ENCODE data around the gene KY.

KY gene

GRCh38 chr3:134667406-134667805 is 16.6 kb upstream of the KY start:
- no peak for DNase-seq

DNA sequence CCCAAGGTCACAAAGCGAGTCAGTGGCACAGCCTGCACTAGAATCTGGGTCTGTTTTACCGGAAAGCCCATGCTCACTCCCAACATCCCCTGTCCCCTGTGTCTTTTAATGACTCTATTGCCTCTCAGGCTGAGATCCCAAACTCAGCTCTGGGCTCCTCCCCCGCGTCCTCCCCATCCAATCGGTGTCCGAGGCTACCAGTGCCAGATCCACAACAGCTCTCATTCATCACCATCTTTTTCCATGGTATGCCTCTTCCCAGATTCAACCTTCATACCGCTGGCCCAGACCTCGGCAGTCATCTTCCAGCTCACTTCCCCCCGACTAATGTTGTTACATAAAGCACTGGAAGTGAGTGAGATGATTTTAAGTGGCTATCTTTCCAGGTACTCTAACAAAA is 16.1 kb upstream of the KY start:
- DNase-seq, result no peak

- no peak for DNase-seq
Observed at GRCh38 chr3:134666466-134666865, 15.6 kb upstream of the KY start.

DNA sequence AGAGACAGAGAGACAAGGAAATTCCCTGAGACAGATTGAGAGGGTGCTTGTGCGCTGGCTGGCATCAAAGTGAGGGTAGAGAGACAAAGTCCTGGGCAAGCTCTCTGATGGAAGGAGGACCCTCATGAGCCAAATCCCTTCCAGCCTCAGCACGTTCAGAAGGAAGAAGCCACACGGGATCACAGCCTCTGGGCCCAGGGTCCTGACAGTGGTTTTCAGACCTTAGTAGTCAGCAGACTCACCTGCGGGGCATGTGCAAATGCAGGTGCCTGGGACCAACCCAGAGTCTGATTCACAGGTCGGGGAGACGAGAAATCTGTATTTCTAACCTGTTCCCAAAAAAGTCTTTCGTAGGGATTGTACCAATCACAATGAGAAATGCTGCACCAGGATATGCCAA is 15.2 kb upstream of the KY start:
- no peak for DNase-seq

DNA sequence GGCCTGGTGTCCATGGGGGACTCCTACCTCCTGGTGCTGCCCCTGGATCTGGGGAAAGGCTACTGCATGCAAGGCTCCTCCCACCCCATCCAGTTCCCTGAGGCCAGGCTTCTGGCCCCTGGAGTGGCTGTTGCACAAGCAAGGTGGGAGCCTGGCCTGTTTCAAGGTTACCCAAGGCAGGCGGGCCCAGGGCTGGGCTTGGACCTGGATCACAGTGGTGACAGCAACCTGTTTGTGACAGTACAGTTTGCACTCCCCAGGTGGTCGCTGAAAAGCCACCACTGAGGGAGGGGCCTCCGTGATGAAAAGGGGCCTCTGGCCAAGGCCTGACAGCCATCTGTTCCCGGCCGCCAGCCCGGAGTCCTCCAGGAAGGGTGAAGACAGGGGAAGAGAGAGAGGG is 14.4 kb upstream of the KY start:
- DNase-seq, result no peak

DNA sequence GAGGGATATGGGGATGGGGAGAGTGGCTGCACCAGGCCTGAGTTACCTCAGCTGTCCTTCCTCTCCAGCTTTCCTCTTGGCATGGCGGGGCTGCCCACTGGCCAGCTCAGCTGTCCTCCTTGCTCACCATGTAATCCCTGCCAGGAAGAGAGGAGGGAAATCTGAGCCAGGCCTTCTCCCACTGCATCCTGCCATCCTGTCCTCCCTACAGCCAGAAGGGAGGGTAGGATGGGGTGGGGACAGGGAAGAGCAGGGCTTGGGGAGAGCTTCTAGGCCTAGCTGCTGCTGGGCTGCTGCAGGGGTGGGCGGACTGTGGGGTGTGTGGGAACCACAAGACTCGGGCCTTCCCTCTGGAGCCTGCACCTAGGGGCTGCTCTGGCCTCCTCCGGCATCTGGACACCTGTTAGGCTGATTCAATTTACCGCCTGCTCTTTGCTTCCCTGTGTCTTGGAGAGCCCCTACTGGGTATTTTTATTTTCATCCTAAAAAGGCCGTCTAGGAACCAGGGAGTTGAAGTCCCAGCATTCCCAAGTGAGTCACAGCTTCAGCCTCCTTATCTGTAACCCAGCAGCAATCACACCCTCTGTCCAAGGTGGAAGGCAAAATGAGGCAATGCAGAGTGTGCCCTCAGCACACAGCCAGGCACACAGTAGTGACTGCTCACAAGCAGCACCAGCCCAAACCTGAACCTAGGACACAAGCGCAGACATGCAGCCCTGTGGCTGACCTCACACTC is 13.1 kb upstream of the KY start:
- no peak for DNase-seq

DNA sequence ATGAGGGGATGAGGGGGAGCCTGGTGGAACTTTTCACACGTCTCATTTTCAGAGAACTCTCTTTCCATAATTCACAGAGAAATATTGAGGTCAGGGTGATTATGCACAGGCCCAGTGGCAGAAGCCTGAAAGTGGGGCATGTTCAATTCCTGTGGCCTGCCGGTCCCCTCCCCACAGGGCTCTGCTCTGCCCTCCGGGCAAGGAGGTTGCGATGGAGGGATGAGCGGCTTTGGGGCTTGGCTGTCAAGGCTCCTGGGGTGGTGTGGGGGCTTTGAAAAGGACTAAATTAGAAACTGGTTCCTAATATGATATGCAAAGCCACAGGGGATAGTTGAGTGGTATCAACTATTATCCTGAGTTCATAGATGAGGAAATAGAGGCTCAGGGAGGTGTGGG is 9.2 kb upstream of the KY start:
- DNase-seq, result no peak

- DNase-seq, result no peak
Observed at GRCh38 chr3:134659391-134660045, 8.7 kb upstream of the KY start.

GRCh38 chr3:134658555-134658954 is 7.7 kb upstream of the KY start:
- DNase-seq, result no peak

DNA sequence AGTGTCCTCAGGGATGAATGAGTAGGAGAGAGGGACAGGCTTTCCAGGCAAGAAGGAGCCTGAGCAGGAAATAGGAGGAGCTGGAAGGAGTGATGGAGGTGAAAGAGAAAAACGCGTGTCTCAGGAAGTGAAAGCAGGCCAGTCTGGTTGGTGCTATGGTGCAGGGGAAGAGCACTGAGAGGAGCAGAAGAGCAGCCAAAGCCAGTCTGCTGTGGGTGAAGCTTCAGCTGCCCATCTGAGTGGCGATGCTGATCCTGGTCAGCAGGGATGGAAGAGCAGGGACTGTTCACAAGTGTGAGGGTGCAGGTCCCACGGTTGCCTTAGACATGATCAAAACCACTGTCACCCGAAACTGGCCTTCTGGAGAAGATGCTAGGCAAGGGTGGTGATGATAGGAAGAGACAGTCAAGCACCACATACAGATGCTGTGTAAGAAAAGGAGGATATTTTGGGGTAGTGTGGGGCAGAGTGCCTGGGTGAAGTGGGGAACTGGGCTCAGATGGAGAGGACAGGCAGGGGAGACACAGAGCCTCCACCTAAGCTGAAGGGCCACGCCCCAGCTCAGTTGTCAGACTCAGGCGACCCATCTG is 5.5 kb upstream of the KY start:
- DNase-seq, result no peak

DNA sequence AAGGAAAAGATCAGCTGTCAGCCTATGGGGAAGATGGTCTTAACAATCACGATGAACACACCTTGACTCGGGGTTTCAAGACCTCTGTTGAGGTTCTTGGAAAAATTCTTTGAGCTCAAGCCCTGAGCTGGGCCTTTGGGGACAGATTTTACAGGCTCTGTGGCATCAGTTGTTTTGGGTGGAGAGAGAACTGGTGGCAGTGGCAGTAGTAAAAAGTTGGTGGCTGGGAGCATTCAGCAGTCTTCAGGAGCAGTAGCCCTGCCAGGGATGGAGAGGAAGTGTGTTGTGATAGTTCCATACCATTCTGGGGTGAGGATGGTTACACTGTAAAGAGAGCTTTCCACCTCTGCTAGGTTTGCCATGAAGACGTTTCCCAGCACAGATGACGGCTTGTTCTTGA is 4.9 kb upstream of the KY start:
- no peak for DNase-seq

GRCh38 chr3:134654031-134654430 is 3.2 kb upstream of the KY start:
- no peak for DNase-seq

DNA sequence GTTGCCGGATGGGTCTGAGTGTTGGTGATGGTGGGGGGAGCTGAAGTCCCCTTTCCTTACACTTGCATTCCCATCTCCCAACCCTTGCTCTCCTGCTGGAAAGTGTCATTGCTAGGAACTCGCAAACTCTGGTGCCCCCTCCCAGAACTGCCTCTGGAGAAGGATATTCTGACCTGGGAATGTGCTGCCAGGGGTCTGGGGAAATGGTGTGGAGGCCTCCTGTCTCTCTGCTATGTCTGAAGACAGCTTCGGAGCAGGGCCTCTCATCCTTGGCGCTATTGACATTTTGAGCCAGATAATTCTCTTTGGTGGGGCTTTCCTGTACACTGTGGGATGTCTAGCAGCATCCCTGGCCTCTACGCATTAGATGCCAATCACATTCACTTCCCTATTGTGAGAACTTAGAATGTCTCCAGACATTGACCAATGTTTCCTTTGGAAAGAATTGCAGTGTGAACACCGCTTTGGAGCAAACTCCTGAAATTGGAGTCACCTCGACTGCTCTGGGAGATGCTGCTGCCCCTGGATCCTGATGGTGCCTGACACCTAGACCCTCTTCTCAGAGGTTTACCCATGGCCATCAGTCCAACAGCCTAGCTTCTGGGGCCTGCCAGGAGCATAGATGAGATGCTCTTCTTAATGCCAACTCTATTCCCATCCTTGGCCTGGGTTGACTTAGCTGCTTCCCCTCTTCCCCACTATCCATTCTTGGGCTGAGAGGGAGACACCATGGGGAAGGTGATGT is 2.2 kb upstream of the KY start:
- DNase-seq, result no peak

DNA sequence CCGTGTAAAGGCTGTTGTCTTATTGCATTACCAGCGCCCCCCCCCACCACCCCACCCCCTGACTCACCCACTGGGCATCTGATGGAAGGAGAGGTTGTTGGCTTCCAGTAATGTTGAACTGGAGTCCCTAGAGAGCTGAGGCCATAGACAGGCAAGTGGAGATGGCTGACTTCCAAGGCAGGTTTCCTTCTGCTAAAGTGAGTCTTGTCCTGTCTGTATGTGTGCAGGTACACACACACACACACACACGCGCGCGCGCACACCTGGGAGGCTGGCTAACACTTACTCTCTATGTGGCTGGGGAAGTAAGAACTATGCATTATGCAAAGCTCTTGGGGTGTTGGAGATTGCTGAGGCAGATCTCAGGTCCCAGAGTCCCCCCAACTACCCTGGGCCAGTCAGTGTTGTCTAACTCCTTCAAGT is 1.6 kb upstream of the KY start:
- DNase-seq, result peak; percentile 42

DNA sequence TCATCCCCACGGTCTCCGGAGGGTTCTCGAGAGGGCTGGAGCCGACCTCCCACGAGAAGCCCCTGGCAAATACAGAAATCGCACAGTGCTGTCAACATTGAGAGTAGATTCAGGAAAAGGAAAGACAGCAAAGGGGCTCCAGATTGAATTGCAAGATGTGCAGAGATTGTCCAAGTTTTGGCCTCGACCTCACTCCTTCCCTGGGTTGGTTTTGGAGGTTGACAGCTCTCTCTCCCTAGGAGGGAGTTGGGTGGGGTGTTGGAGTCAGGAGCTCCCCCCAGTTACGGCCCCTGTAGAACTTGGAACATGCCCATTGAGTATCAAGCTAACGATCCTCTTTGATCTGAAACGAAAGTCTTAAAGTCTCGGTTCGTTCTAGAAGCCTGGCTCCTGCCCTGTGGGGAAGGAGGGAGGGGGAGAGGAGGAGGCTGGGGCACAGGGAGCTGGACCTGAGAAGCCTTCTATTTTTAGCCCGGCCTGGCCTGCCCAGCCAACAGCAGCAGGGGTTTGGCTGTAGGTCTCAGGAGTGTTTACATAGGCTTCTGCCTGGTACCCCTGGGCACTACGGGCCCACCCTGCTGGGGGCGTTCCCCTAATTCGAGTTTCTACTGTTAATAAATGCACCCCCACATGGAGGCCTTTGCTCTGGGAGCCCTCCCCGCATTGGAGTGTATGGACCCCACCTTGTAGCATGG is 672 bp upstream of the KY start:
- no peak for DNase-seq

DNA sequence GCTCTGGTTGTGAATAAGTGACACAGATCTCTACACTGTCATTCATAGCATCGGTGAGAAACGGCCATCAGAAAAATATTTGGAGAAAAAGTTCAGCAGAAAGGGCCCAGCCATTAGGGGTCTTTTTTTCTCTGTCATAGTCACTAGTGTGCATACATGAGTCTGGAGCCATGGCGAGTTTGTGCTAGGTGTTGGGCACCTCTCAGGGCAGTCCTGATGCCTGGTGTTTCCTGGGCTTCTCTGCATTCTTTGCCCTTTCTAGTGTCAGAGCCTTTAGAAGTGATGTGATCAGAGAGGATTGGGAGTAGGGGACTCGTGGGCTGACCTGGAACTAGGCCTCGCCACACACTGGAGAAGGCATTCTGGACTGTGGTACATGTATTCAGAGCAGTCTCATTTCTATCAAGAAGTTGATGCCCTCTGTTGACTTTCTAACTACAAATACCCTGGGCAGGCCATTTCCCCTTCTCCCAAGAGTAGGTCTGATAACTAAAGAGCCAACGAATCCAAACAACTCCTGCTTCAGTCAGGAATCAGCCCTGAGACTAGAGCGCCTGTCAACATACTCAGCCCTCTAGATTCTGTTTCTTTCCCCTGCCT is 1.6 kb downstream of the KY start:
- DNase-seq, result no peak

GRCh38 chr3:134647902-134648760 is 2.7 kb downstream of the KY start:
- no peak for DNase-seq

- DNase-seq, result no peak
Observed at GRCh38 chr3:134646086-134646485, 4.7 kb downstream of the KY start.

DNA sequence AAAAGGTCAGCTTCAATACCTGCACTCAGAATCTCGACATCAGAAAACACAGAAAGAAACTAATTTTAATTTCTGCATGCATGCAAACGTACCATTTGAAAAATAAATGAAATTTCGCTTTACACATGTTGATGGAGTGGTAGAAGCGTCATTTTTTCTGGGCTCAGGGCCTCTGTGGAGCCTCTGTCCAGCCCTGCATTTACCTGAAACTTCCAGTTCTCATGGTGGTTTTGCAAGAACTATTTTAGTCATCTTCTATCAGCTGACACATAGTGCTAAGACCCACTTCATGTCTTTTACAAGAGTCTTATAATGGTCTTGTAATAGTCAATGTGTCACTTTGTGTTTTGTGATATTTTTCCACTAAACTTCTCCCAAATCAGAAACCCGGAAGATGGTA is 5.3 kb downstream of the KY start:
- DNase-seq, result no peak

DNA sequence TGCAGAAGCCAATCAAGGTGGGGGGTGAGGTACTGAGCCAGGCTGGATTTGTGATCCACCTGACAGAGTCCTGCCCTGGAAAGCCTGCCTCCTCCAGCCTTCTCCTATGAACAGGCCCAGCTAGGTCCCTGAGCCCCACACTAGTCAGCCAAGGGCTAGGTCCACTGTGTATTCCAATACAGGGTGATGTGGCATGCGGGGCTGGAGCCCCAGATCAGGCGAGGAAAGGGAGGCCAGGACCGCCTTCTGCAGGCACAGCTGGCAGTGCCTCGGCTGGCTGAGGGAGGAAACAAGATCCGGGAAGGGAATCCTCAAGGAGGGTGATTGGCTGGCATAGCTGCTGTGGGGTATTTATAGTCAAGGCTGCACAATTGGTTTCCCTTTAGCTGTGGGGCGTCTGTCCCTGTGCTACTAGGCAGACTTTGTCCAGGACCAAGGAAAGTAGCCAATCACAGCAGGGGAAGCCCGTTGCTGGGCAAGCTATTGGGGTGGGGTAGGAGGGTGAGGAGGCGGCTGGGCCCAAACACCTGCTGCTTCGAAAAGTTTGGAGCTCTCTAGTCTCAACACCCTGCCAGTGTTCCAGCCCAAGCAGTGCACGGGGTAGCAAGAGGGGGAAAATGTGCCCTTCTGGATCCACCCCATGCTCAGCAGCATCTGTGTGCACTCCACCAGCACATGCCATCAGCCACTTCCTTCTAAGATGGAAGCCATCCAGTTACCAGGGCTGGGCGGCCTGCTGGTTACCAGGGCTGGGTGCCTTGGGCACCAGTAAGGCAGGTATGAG is 5.9 kb downstream of the KY start:
- no peak for DNase-seq

DNA sequence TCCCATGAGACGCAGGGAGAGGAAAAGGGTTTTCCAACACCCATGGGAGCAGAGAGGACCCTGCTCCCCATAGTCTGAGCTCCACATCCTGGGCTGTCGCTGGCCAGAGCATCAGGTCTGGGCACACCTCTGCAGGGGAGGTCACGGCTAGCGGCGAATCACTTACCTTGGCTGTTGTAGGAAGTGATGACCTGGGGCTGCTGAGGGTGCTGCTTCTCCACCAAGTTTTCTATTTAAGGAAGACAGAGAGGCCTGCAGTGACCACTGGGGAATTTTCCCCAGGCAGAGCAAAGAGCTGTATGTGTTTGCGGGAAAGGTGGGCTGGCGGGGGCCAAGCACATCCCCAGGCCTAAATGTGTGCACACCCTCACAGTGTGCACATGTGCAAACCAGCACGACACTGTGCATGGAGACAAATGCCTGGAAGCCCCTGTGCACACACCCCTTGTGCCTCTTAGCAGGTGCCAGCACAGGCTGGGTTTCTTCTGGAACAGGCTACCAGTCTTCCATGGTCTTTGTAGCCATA is 7.6 kb downstream of the KY start:
- DNase-seq, result no peak
